Measurements from ENCODE around the gene NUP205.
"Not testable (repeated sequence)": the region's sequence is repeated elsewhere in the genome, so short reads cannot be mapped to it uniquely, and the experiment has no call there.

GRCh38 chr7:135639690-135640089 is 82.0 kb downstream of the NUP205 start:
- not testable (repeated sequence) for TF ChIP-seq PBX3 (CRISPR knock-in tag; IDR thresholded peaks at IDR 0.05); SALL2 (tag by site-specific recombination; IDR thresholded peaks at IDR 0.05; ENCODE audit: borderline replicate concordance); ZNF621 (tag by site-specific recombination; IDR thresholded peaks at IDR 0.05); ZBTB6 (tag by site-specific recombination; IDR thresholded peaks at IDR 0.05); ZSCAN18 (tag by site-specific recombination; IDR thresholded peaks at IDR 0.05); ZNF280D (tag by site-specific recombination; IDR thresholded peaks at IDR 0.05); REST (tag by site-specific recombination; IDR thresholded peaks at IDR 0.05); SP3 (tag by site-specific recombination; IDR thresholded peaks at IDR 0.05); SP2 (tag by site-specific recombination; IDR thresholded peaks at IDR 0.05); ZNF140 (tag by site-specific recombination; IDR thresholded peaks at IDR 0.05); CTCF (tag by site-specific recombination; IDR thresholded peaks at IDR 0.05); ZNF214 (tag by site-specific recombination; IDR thresholded peaks at IDR 0.05; ENCODE audit: borderline replicate concordance)

All from HEK293 (cell line).